Osteoblast (primary cell): ENCODE results near the gene GALNT9. TPM values are rescaled to one million over a fixed set of nuclear protein-coding genes. Genes with fewer than 3 reads are reported as not detected.

Experiments used
- DNase-seq: peaks from one replicate; pipeline ENCODE4 v3.0.0; 2011; ENCODE audit warnings: low spot score, mixed read lengths; ENCODE audit not compliant: insufficient read length; ENCODE audit errors: missing footprints
- H2AFZ ChIP-seq: 2 replicates; pipeline ENCODE4 v1.6.0; 2011; ENCODE audit warnings: mild to moderate bottlenecking, low read length
- H3K27ac ChIP-seq: 2 replicates; pipeline ENCODE4 v1.5.1; 2011; ENCODE audit warnings: mild to moderate bottlenecking, low read depth, low read length, moderate library complexity
- H3K27me3 ChIP-seq: 2 replicates; pipeline ENCODE4 v1.6.0; 2012; ENCODE audit warnings: mild to moderate bottlenecking, control low read depth, inconsistent platforms, low read length, moderate library complexity; ENCODE audit not compliant: insufficient read depth
- H3K36me3 ChIP-seq: 2 replicates; pipeline ENCODE4 v1.5.1; 2011; ENCODE audit warnings: mild to moderate bottlenecking, low read length, control low read depth, moderate library complexity; ENCODE audit not compliant: insufficient read depth
- H3K4me1 ChIP-seq: 2 replicates; pipeline ENCODE4 v1.5.1; 2011; ENCODE audit warnings: mild to moderate bottlenecking, low read length, control low read depth, moderate library complexity; ENCODE audit not compliant: insufficient read depth
- H3K4me2 ChIP-seq: 2 replicates; pipeline ENCODE4 v1.6.0; 2011; ENCODE audit warnings: mild to moderate bottlenecking, low read length; ENCODE audit not compliant: insufficient read depth
- H3K4me3 ChIP-seq: fragments of 200-600 bp; sonication (generic); 3 replicates; pipeline ENCODE4 v1.5.1; 2012; ENCODE audit warnings: mild to moderate bottlenecking, low read length, inconsistent platforms; ENCODE audit not compliant: insufficient read depth
- H3K79me2 ChIP-seq: 2 replicates; pipeline ENCODE4 v1.6.0; 2012; ENCODE audit warnings: mild to moderate bottlenecking, low read length, control low read depth, inconsistent platforms; ENCODE audit not compliant: insufficient read depth
- H3K9me3 ChIP-seq: 2 replicates; pipeline ENCODE4 v1.5.1; 2011; ENCODE audit warnings: low read depth, low read length, control low read depth
- H4K20me1 ChIP-seq: 2 replicates; pipeline ENCODE4 v1.6.0; 2012; ENCODE audit warnings: mild to moderate bottlenecking, low read length, control low read depth; ENCODE audit not compliant: insufficient read depth
- total RNA-seq: library from RNA; depleted of rRNA; stranded (reverse); fragments of >200 nt; gene quantifications from 2 replicates; pipeline ENCODE4 v1.2.3, GENCODE V29; 2012
- TF ChIP-seq, protein P1 (sequence below): IDR thresholded peaks from 2 replicates; pipeline ENCODE4 v1.5.1; 2011; ENCODE audit warnings: mild to moderate bottlenecking, low read depth, low read length, moderate library complexity; ENCODE audit errors: extremely low read depth

GALNT9 gene
- total RNA-seq, 1 donor = 0.36 TPM

DNA sequence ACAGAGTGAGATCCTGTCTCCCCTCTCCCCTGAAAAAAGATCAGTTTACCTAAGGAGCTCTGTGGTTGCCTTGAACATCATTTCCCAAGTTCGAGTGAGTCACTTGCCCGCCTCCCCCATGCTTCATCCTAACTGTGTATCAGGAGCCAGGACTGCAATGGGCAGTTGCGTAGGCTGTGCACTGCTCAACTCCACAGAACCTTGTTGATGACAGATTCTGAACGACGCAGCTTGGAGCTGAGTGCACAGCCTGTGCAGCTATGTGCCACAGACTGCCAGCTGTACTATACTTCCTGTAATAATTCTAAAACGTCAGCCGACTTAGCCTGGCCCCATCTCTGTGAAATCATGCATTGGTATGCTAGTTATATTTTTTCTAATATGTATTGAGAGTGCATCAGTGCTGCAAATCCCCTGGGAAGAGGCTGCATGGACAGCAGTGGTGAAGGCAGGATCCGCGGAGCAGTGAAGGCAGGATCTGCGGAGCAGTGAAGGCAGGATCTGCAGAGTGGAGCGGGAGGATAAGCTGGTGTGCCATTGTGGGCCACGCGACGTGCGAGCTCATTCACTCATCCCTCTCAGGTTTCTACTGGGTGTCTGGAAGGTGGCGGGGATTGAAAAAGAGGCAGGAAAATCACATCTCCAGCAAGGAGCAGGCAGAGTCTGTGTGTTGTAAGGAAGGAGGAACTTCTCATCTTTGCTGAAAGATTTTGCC lies 80.8 kb downstream of the GALNT9 start:
- H3K4me2 ChIP-seq = no peak overlapping the region
- H3K79me2 ChIP-seq = no peaks in the 10 kb centered on the region
- no peak overlapping the region for H3K4me3 ChIP-seq
- no peaks in the 10 kb centered on the region for H3K4me1 ChIP-seq
- DNase-seq = peak; percentile 94
- no peaks in the 10 kb centered on the region for H3K9me3 ChIP-seq
- no peaks in the 10 kb centered on the region for H4K20me1 ChIP-seq
- H3K36me3 ChIP-seq = no peaks in the 10 kb centered on the region
- H3K27ac ChIP-seq = no peak overlapping the region
- H3K27me3 ChIP-seq = no peaks in the 10 kb centered on the region
- no peak overlapping the region for H2AFZ ChIP-seq
- TF ChIP-seq, protein P1, sequence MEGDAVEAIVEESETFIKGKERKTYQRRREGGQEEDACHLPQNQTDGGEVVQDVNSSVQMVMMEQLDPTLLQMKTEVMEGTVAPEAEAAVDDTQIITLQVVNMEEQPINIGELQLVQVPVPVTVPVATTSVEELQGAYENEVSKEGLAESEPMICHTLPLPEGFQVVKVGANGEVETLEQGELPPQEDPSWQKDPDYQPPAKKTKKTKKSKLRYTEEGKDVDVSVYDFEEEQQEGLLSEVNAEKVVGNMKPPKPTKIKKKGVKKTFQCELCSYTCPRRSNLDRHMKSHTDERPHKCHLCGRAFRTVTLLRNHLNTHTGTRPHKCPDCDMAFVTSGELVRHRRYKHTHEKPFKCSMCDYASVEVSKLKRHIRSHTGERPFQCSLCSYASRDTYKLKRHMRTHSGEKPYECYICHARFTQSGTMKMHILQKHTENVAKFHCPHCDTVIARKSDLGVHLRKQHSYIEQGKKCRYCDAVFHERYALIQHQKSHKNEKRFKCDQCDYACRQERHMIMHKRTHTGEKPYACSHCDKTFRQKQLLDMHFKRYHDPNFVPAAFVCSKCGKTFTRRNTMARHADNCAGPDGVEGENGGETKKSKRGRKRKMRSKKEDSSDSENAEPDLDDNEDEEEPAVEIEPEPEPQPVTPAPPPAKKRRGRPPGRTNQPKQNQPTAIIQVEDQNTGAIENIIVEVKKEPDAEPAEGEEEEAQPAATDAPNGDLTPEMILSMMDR = no peak

DNA sequence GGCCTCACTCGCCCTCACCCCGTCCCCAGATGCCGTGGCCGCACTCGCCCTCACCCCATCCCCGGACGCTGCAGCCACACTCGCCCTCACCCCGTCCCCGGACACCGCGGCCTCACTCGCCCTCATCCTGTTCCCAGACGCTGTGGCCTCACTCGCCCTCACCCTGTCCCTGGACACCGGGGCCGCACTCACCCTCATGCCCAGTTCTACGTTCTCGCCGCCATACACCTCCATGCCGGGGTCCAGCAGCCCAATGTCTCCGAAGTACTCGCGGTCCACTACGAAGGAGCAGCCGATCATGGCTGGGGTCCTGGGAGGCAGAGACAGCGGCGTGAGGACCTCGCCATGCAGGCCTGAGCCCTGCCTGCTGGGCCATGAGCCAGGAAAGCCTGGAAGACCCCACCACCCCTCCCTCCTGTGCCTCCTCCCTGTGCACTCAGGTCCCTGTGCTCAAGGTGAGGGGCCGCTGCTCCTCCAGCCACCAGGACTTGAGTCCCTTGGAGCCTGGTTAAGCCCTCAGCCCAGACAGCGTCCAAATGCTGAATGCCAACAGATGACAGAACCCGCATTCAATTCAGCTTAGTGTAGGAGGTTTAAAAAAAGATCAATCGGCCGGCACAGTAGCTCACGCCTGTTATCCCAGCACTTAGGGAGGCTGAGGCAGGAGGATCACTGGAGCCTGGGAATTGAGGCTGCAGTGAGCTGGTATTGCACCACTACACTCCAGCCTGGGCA lies 81.5 kb downstream of the GALNT9 start:
- Histone ChIP-seq H3K27ac (no peak overlapping the region), H3K4me1 (no peaks in the 10 kb centered on the region), H3K4me3 (no peak overlapping the region), H3K27me3 (no peaks in the 10 kb centered on the region), H3K9me3 (no peaks in the 10 kb centered on the region), H3K36me3 (no peaks in the 10 kb centered on the region), H2AFZ (no peak overlapping the region), H3K79me2 (no peaks in the 10 kb centered on the region), H3K4me2 (no peak overlapping the region), H4K20me1 (no peaks in the 10 kb centered on the region)
- TF ChIP-seq, protein P1 = no peak
- no peak for DNase-seq

DNA sequence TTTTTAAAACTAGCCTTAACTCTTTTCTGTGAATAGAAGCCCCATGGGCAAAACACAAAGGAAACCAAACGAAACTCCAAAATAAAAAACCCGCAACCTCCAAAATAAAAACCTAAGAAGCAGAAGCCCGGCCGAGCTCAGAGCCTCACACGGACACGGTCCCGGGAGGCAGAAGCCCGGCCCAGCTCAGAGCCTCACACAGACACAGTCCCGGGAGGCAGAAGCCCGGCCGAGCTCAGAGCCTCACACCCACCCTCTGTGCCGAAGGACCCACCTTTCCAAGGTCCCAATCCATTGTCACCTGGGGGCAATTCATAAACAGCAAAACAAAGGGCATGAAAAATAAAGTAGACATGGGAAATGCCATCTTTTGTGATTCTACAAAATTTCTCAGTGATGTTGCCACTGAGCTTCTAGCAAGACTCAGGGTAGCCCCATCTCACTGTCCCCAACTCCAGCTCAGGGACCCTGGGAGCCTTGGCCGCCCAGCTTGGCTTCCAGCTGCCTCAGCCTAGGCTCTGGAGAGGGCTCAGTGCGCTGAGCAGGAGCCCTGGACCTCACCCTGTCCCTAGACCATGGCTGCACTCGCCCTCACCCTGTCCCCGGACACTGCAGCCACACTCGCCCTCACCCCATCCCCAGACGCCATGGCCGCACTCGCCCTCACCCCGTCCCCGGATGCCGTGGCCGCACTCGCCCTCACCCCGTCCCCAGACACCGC lies 82.2 kb downstream of the GALNT9 start:
- Histone ChIP-seq H3K4me3 (no peak overlapping the region), H2AFZ (no peak overlapping the region), H3K79me2 (no peaks in the 10 kb centered on the region), H3K27me3 (no peaks in the 10 kb centered on the region), H3K4me2 (no peak overlapping the region), H4K20me1 (no peaks in the 10 kb centered on the region), H3K9me3 (no peaks in the 10 kb centered on the region), H3K27ac (no peak overlapping the region), H3K4me1 (no peaks in the 10 kb centered on the region), H3K36me3 (no peaks in the 10 kb centered on the region)
- TF ChIP-seq, protein P1 = no peak
- no peak for DNase-seq
